Parathyroid adenoma (tissue), 2 donors: ENCODE measurements around the gene EPHB1.

Experiments
- H2AFZ ChIP-seq: fragments of 300-600 bp; sonication (generic); one replicate; pipeline ENCODE4 v1.7.0; 2017; ENCODE audit warnings: antibody characterized with exemption, mild to moderate bottlenecking
- H3K27ac ChIP-seq: fragments of 300-600 bp; sonication (generic); one replicate; pipeline ENCODE4 v1.7.0; 2017
- H3K27me3 ChIP-seq: fragments of 300-600 bp; sonication (generic); one replicate; pipeline ENCODE4 v1.7.0; 2017; ENCODE audit warnings: low read length; ENCODE audit not compliant: control insufficient read depth, insufficient read depth
- H3K36me3 ChIP-seq: fragments of 300-600 bp; sonication (generic); one replicate; pipeline ENCODE4 v1.7.0; 2017; ENCODE audit warnings: low read length; ENCODE audit not compliant: control insufficient read depth, insufficient read depth
- H3K4me1 ChIP-seq: fragments of 300-600 bp; sonication (generic); one replicate; pipeline ENCODE4 v1.7.0; 2017; ENCODE audit warnings: control low read depth
- H3K4me2 ChIP-seq: fragments of 300-600 bp; sonication (generic); one replicate; pipeline ENCODE4 v1.7.0; 2017; ENCODE audit warnings: low read length
- H3K4me3 ChIP-seq: fragments of 300-600 bp; sonication (generic); one replicate; pipeline ENCODE4 v1.7.0; 2017; ENCODE audit warnings: low read depth, low read length
- H3K79me2 ChIP-seq: fragments of 300-600 bp; sonication (generic); one replicate; pipeline ENCODE4 v1.7.0; 2017; ENCODE audit warnings: control low read depth
- H3K9ac ChIP-seq: fragments of 300-600 bp; sonication (generic); one replicate; pipeline ENCODE4 v1.7.0; 2017; ENCODE audit warnings: mild to moderate bottlenecking
- H3K9me3 ChIP-seq: fragments of 300-600 bp; sonication (generic); one replicate; pipeline ENCODE4 v1.7.0; 2017; ENCODE audit warnings: low read length; ENCODE audit not compliant: control insufficient read depth
- TF ChIP-seq, protein P1 (sequence below): fragments of 300-600 bp; sonication (generic); IDR thresholded peaks from one replicate; pipeline ENCODE4 v1.7.0; 2017; ENCODE audit warnings: antibody characterized with exemption, mild to moderate bottlenecking
- donor health status: primary hyperparathyroidism.

The EPHB1 gene

DNA sequence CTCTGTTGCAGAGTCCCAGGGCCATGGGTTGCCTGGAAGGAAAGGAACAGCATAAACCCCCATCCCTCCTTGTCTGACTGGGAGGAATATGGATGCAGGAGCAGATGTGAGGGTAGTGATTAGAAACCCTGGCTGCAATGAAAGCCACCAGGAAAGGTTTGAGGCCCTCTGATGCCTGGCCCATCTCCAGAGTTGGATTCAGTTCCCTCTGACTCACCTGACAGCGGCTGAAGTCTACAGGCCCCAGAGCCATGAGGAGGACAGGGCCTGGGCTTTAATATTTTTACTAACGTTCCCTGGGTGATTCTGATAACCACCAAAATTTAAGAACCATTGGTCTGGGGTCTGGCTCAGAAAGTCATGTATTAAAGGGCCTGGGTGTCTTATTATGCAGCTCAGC is 214.0 kb downstream of the EPHB1 start:
- no peak overlapping the region for H3K27ac ChIP-seq
- H3K9ac ChIP-seq: no peak overlapping the region
- H3K27me3 ChIP-seq: no peaks in the 10 kb centered on the region
- TF ChIP-seq, protein P1, sequence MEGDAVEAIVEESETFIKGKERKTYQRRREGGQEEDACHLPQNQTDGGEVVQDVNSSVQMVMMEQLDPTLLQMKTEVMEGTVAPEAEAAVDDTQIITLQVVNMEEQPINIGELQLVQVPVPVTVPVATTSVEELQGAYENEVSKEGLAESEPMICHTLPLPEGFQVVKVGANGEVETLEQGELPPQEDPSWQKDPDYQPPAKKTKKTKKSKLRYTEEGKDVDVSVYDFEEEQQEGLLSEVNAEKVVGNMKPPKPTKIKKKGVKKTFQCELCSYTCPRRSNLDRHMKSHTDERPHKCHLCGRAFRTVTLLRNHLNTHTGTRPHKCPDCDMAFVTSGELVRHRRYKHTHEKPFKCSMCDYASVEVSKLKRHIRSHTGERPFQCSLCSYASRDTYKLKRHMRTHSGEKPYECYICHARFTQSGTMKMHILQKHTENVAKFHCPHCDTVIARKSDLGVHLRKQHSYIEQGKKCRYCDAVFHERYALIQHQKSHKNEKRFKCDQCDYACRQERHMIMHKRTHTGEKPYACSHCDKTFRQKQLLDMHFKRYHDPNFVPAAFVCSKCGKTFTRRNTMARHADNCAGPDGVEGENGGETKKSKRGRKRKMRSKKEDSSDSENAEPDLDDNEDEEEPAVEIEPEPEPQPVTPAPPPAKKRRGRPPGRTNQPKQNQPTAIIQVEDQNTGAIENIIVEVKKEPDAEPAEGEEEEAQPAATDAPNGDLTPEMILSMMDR: no peak
- no peaks in the 10 kb centered on the region for H3K36me3 ChIP-seq
- H3K79me2 ChIP-seq: no peaks in the 10 kb centered on the region
- no peak overlapping the region for H3K4me3 ChIP-seq
- H3K4me2 ChIP-seq: no peak overlapping the region
- no peaks in the 10 kb centered on the region for H3K4me1 ChIP-seq
- no peaks in the 10 kb centered on the region for H3K9me3 ChIP-seq
- H2AFZ ChIP-seq: no peak overlapping the region

DNA sequence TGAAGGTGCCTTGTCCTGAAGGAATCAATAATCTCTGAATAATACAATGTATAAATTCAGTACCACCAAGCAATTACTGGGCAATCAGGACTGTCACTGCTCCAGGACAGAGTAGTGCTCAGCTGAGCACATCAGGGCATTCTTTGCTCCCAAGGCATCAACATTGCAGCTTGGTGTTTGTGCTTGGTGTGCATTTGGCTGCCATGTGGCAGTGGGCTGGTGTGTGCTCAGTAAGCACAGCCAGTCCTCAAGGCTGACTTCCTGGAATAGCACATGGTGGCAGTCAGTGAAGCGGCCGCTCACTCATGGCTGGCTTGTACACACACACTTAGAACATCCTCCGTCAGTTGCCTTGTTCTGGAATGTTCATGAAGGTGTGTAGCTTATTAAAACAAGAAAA is 217.0 kb downstream of the EPHB1 start:
- TF ChIP-seq, protein P1: no peak
- no peaks in the 10 kb centered on the region for H3K27me3 ChIP-seq
- no peaks in the 10 kb centered on the region for H3K79me2 ChIP-seq
- no peak overlapping the region for H3K4me2 ChIP-seq
- peaks cover 8% of the 10 kb centered on the region for H3K4me1 ChIP-seq
- no peak overlapping the region for H3K27ac ChIP-seq
- no peaks in the 10 kb centered on the region for H3K9me3 ChIP-seq
- H3K36me3 ChIP-seq: no peaks in the 10 kb centered on the region
- no peak overlapping the region for H2AFZ ChIP-seq
- H3K4me3 ChIP-seq: no peak overlapping the region
- no peak overlapping the region for H3K9ac ChIP-seq

DNA sequence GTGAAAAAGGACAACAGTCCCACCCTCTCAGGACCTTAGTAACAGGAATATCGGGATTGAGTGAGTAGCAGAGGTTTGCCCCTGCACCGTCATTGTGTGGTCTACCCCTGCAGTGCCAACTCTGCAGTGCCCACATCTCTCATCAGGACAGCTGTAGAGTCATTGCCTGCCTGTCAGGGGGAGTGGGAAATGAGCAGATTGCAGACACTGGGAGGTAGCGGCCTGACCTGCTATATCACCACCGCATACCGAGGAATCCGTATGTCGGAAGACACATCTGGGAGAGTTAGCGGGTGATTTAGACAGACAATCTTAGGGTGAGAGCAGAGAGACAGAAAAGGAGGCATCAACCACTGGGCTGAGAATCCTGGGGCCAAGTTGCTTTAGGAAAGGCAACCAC is 218.1 kb downstream of the EPHB1 start:
- no peak overlapping the region for H3K27ac ChIP-seq
- H3K9me3 ChIP-seq: no peaks in the 10 kb centered on the region
- TF ChIP-seq, protein P1: no peak
- no peak overlapping the region for H3K4me3 ChIP-seq
- no peak overlapping the region for H2AFZ ChIP-seq
- no peaks in the 10 kb centered on the region for H3K79me2 ChIP-seq
- H3K9ac ChIP-seq: no peak overlapping the region
- no peaks in the 10 kb centered on the region for H3K36me3 ChIP-seq
- H3K4me1 ChIP-seq: peaks cover 9% of the 10 kb centered on the region
- no peaks in the 10 kb centered on the region for H3K27me3 ChIP-seq
- H3K4me2 ChIP-seq: no peak overlapping the region

DNA sequence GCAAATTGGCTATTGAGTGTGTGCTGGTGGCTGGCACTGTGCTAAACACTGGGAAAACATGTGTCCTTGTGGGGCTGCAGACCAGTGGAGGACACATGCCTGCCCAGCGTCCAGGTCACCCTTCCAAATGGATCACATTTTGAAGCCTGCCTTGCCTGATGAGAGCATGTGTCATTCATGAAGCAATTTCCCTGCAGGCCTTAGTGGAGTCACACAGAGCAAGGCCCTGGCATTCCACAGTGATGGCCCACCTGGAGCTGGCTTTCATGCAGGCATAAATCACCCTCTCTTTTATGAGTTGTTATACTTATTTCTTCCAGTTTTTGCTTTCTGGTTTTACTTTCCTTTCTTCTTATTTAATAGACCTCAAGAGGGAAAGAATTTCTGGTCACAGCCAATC is 219.5 kb downstream of the EPHB1 start:
- TF ChIP-seq, protein P1: no peak
- Histone ChIP-seq H3K4me3 (no peak overlapping the region), H3K9ac (no peak overlapping the region), H3K27me3 (no peaks in the 10 kb centered on the region), H3K4me1 (peaks cover 13% of the 10 kb centered on the region), H3K79me2 (no peaks in the 10 kb centered on the region), H3K27ac (no peak overlapping the region), H3K9me3 (no peaks in the 10 kb centered on the region), H3K4me2 (no peak overlapping the region), H2AFZ (no peak overlapping the region), H3K36me3 (no peaks in the 10 kb centered on the region)

DNA sequence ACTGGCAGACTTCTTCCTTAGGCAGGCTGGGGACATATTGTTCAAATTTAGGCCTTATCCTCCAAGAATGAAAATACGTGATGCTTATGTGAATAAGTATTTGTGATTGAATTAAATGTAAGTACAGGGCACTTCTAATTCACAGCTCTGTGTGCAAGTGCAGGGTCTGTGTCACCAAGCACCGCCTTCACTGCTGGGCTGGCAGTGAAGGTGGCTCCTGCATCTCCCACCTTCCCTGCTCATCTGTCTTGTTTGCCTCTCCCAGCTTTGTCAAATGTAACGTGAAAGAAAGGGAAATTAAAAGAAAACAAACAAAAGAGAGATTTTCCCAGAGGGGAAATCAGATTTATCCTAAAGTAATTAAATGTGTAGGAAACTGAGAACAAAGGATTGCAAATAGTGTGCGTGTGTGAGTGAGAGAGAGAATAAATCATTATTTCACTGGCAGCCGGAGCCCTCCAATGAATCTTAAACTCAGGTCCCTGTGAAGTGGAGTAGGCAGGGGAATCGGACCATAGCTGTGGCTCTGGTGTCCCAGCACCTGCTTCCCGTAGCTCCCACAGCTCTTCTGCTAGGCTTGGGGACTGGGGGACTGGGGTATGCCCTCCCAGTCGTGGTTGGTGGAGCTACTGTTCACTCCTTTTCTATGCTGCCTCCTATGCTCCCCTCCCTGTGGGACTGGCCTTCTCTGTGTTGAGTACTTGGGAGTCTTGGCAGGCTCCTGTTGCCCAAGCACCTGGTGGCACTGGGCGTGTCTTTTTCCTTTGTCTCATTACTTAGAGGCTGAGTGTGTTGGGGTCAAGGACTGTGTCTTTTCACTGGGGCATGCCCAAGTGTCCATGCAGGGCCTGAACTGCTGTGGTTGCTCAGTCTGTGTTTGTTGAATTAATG is 222.2 kb downstream of the EPHB1 start:
- H3K36me3 ChIP-seq: no peaks in the 10 kb centered on the region
- H3K27ac ChIP-seq: no peak overlapping the region
- H3K27me3 ChIP-seq: no peaks in the 10 kb centered on the region
- no peak overlapping the region for H3K9ac ChIP-seq
- no peaks in the 10 kb centered on the region for H3K9me3 ChIP-seq
- H3K4me1 ChIP-seq: peaks cover 13% of the 10 kb centered on the region
- no peak overlapping the region for H3K4me3 ChIP-seq
- H3K4me2 ChIP-seq: no peak overlapping the region
- H3K79me2 ChIP-seq: no peaks in the 10 kb centered on the region
- TF ChIP-seq, protein P1: no peak
- no peak overlapping the region for H2AFZ ChIP-seq
